Measurements from ENCODE around the gene HMGXB3. TPM values are rescaled to one million over a fixed set of nuclear protein-coding genes. Genes with fewer than 3 reads are reported as not detected.

The HMGXB3 gene
- total RNA-seq, 1 donor from 2014 or later, result 29.1 TPM

GRCh38 chr5:150033334-150033733, 32.8 kb downstream of the HMGXB3 start:
- DNase-seq (ENCODE audit: low read depth), result no peak
- no peak for TF ChIP-seq CTCF (conservative IDR thresholded peaks at IDR 0.05; ENCODE audit: low read depth, low read length)

DNA sequence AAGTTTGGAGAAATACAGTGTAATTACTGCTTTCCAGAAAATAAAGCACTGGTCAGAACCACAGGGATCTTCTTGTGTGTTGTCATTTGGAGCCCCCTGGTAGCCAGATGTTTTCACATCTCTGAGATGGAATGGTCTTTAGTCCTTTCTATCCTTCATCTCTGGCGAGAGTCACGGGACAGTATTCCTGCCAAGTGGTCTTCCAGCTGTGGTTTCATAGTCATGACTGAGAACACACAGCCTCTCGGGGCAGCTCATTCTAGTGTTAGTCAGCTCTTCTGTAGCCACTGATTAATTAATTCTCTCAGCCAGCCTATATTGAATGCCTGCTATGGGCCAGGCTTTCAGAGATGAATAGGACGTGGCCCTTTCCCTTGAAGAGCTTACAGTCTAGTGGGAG, 34.1 kb downstream of the HMGXB3 start:
- H3K4me3 ChIP-seq (ENCODE audit: low read depth, low read length), result no peak overlapping the region
- TF ChIP-seq CTCF (conservative IDR thresholded peaks at IDR 0.05; ENCODE audit: low read depth, low read length), result no peak
- no peak for DNase-seq (ENCODE audit: low read depth)

More at GRCh38 chr5:150033334-150033733, 32.8 kb downstream of the HMGXB3 start:
- no peak overlapping the region for H3K4me3 ChIP-seq (ENCODE audit: low read depth, low read length)

DNA sequence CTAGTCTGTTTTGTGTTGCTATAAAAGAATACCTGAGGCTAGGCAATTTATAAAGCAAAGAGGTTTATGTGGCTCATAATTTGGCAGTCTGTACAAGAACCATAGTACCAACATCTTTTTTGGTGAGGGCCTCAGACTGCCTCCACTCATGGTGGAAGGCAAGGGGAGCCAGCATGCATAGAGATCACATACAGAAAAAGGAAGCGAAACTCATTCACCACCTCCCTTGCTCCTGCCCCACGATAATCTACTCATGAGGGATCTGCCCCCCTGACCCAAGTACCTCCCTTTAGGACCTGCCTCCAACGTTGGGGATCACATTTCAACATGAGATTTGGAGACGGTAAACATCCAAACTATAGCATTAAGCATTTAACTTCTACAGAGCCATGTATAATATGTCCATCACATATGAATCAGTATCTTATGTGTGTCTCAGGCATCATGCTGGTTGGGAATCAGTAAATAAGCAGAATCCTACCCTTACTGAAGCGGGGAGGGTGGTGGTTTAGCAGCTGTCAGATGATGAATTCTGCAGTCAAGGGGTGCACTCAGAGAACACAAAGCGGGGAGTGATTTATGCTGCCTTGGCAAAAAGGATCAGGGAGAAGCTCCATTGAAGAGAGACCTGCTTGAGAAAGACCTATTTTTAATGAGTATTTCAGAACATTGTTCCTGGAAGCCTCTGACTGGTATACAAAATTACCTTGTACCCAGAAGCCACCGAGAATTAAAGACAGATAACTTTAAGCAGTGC, 34.8 kb downstream of the HMGXB3 start:
- TF ChIP-seq CTCF (conservative IDR thresholded peaks at IDR 0.05; ENCODE audit: low read depth, low read length), result no peak
- H3K4me3 ChIP-seq (ENCODE audit: low read depth, low read length), result no peak overlapping the region
- no peak for DNase-seq (ENCODE audit: low read depth)

DNA sequence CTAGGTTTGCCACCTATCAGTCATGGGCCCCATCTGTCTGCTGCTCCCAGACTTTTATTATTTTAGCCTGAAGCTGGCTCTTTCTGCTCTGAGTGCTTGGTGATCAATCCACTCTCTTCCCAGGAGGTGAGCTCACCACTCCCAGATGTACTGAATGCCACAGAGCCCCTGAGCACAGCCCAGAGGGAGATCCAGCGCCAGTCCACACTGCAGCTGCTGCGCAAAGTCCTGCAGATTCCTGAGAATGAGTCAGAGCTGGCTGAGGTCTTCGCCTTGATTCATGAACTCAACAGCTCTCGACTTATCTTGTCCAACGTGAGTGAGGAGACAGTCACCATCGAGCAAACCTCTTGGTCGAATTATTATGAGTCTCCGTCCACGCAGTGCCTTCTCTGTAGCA, 36.0 kb downstream of the HMGXB3 start:
- no peak for DNase-seq (ENCODE audit: low read depth)
- no peak overlapping the region for H3K4me3 ChIP-seq (ENCODE audit: low read depth, low read length)
- no peak for TF ChIP-seq CTCF (conservative IDR thresholded peaks at IDR 0.05; ENCODE audit: low read depth, low read length)

DNA sequence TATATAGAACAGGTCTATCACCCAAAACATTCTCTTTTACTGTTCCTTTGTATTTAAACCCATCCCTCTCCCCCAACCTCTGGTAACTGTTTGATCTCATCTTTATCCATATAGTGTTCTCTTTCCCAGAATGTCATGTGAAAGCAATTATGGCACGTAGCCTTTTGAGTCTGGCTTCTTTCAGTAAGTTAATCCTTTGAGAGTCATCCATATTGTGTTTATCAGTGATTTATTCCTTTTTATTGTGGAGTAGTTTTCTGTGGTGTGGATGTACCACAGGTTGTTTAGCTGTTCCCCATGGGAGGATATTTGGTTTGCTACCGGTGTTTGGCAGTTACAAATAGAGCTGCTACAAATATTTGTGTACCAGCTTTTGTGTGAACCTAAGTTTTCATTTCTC, 38.0 kb downstream of the HMGXB3 start:
- DNase-seq (ENCODE audit: low read depth), result no peak
- H3K4me3 ChIP-seq (ENCODE audit: low read depth, low read length), result no peak overlapping the region
- no peak for TF ChIP-seq CTCF (conservative IDR thresholded peaks at IDR 0.05; ENCODE audit: low read depth, low read length)

- no peak for DNase-seq (ENCODE audit: low read depth)
- no peak overlapping the region for H3K4me3 ChIP-seq (ENCODE audit: low read depth, low read length)
- no peak for TF ChIP-seq CTCF (conservative IDR thresholded peaks at IDR 0.05; ENCODE audit: low read depth, low read length)
Observed at GRCh38 chr5:150042459-150042858, 41.9 kb downstream of the HMGXB3 start.
